Activated T-cell treated with anti-CD3 and anti-CD28 coated beads for 1 hour (primary cell): Measurements from ENCODE around the gene REEP3.

ENCODE experiments used
- DNase-seq: peaks from one replicate; pipeline ENCODE4 v3.0.0-alpha.2; 2020; ENCODE audit warnings: low read depth

REEP3 gene

GRCh38 chr10:63665670-63666134 is 144.5 kb downstream of the REEP3 start:
- no peak for DNase-seq

DNA sequence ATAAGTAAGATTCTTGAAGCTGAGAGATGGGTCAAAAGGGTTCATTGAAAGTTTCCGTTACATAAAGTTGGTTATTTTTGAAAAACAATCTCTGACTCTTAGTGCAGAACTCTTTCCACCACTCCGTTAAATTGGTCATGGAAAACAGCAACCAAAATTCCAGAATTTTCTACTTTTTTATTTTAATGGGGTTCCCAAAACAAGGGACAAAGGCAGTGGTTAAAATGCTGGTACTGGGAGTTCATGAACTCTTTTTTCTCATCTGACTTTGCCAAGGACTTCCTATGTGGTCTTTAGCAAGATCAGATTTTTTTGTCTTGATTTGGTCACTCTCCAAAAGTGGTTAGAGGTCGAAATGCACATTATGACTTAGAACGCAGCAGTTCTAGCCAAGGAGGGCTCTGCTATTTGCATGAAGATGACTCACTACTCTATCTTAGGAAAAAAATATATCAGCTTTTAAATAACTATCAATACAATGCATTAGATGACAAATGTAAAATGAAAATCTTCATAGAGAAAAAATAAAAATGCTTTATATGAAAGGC is 145.7 kb downstream of the REEP3 start:
- DNase-seq: no peak

DNA sequence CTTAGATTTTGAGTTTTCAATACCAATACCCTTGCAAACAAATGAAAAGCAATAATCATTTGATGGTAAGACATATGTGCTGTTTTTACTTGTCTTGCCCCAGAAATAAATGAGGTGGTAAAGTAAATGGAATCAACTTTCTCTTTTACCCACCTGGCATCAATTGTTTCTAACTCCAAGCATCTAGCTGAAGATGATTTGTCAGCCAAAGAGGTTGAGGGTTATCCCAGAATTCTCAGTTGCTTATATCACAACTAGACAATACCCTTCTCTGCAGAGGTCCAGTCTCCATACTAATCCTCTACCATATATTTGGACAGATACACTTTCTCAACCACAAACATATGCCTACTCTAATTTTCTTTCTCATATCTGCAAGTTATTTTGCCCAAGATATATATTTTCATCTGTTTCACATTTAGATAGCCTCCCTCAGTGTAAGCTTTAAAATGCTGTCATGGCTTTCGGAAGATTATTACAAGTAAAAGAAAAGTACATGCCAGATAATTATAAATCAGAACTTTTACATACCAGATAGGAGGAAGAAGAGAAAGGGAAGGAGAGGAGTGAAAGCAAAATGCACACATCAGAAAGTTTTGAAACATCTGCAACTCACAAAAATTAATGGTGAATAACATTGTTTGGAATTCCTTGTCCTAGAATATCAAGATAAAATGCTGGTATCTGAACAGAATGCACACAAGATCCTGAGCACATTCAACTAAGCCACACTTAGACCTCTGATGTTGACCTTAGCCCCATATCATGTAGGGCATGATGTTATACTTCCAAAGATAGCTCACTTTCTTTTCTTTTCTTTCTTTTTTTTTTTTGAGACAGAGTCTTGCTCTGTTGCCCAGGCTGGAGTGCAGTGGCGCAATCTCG is 146.6 kb downstream of the REEP3 start:
- DNase-seq: no peak

DNA sequence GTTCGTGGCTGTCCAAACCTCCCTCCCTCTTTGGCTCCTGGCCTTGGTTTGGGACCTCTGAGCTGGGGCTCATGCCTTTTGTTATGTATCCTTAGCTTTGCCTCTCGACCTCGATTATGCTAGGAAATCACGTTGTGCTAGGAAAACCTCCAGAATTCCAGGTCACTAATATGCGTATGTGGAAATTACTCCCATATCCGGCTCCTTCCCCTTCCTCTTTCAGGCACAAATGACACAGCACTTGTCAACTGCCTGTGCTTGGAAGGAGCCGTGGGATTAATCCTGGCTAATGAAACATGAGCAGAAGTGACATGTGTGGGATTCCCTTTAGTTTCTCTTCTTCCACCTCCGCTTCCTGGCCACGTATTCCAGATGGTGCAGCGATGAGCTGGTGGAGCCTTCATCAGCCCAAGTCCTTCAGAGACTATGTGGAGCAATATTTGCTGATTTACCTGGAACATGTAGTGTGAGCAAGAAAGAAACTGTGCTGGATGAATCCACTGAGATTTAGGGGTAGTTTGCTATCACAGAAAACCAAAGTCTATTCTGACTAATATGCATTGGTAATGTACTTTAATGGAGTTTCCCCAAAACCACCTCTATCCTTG is 149.2 kb downstream of the REEP3 start:
- no peak for DNase-seq

DNA sequence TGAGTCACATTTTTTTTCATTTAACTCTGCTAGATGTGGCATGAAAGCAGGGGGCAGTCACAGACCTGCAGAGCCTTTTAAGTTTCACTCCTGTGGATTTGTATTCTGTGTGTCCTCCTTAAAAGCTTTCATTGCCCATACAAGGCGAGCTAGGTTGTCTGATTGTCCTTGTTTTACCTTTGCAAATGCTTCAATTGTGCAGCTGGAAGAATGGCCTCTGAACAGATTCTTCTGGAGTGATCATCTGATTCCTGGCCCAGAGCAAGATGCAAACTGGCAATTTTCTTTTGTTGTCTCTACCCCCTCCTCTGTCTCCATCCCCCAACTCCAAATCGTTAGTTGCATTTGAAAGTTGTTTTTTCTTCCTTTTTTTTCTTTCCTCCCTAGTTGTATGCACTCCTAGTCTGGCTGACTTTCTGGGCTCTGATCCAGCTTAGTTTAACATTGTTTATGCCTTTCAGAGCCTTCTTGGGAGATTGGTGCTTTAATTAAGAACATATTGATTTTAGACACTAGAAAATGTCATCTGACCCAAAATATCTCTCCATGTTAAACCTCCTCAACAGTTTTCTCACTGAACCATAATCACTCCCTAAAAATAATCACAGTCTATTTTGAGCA is 150.2 kb downstream of the REEP3 start:
- DNase-seq: no peak

GRCh38 chr10:63672491-63672890 is 151.3 kb downstream of the REEP3 start:
- no peak for DNase-seq

DNA sequence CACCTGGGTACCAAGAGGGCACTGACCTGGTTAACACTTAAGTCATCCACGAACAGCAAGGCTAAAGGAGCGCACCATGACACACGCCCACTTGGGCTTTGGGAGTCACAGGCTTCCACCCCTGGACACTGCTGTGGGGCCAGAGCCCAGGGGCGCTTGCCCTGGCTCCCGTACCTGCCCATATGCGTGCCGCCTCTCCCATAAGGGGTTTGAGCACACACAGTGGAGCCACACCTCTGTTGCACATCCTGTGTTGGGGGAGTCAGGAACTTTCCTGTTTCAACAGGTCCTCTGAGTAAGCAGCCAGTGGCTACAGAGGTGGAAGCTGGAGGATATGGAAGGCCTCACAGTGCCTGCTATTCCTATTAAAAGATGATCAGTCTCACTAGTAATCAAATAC is 152.0 kb downstream of the REEP3 start:
- DNase-seq: no peak

DNA sequence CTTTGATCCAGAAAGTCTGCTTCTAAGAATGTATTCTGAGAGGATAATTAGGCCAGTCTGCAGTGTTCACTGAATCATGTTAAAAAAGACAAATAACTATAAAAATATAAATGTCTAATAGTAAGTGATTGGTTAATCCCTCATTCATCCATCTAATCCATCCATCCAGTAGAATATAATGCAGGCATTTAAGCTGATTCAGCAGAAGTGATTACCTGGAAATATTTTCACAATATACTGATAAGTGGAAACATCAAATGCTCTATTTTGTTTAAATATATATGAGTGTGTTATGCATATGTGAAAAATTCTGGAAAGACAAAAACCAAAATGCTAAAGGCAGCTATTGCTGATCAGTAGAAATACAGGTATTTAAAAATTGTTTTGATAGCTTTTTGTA is 152.6 kb downstream of the REEP3 start:
- no peak for DNase-seq
